HG03378 (cell line): ENCODE data around the gene LMX1B.

ENCODE experiments used
- ATAC-seq: cut with Tn5 transposase; IDR thresholded peaks from one replicate; pipeline ENCODE4 v1.9.1; 2021; ENCODE audit warnings: mild to moderate bottlenecking, moderate library complexity; ENCODE audit not compliant: unreplicated experiment

LMX1B gene

GRCh38 chr9:126604059-126605055, 9.4 kb upstream of the LMX1B start:
- ATAC-seq, result no peak

GRCh38 chr9:126605792-126606482, 7.8 kb upstream of the LMX1B start:
- no peak for ATAC-seq

GRCh38 chr9:126606483-126606870, 7.3 kb upstream of the LMX1B start:
- ATAC-seq, result no peak

GRCh38 chr9:126607086-126607485, 6.6 kb upstream of the LMX1B start:
- ATAC-seq, result no peak

GRCh38 chr9:126607731-126608130, 6.0 kb upstream of the LMX1B start:
- no peak for ATAC-seq

- no peak for ATAC-seq
These were observed 5.2 kb upstream of the LMX1B start for GRCh38 chr9:126608551-126608950.

- no peak for ATAC-seq
These were observed 4.5 kb upstream of the LMX1B start for GRCh38 chr9:126609191-126609590.

- ATAC-seq, result no peak
These were observed 3.9 kb upstream of the LMX1B start for GRCh38 chr9:126609711-126610388.

- ATAC-seq, result no peak
These were observed 2.5 kb upstream of the LMX1B start for GRCh38 chr9:126611193-126611591.

- ATAC-seq, result no peak
These were observed 2.0 kb upstream of the LMX1B start for GRCh38 chr9:126611592-126612325.

- ATAC-seq, result no peak
These were observed 1.4 kb upstream of the LMX1B start for GRCh38 chr9:126612326-126612812.

GRCh38 chr9:126612813-126613641, 701 bp upstream of the LMX1B start:
- no peak for ATAC-seq

GRCh38 chr9:126614088-126614454, 343 bp downstream of the LMX1B start:
- no peak for ATAC-seq

GRCh38 chr9:126614455-126615244, 922 bp downstream of the LMX1B start:
- no peak for ATAC-seq

- ATAC-seq, result no peak
These were observed 1.6 kb downstream of the LMX1B start for GRCh38 chr9:126615245-126615790.

- ATAC-seq, result no peak
These were observed 2.2 kb downstream of the LMX1B start for GRCh38 chr9:126615791-126616447.

GRCh38 chr9:126616521-126616976, 2.8 kb downstream of the LMX1B start:
- ATAC-seq, result no peak
